ENCODE results near the gene LGALS9. TPM values are rescaled to one million over a fixed set of nuclear protein-coding genes. Genes with fewer than 3 reads are reported as not detected.
"Not testable (repeated sequence)": the region's sequence is repeated elsewhere in the genome, so short reads cannot be mapped to it uniquely, and the experiment has no call there.

LGALS9 gene
- total RNA-seq, 1 experiment from 2014 or later, result 3.0 TPM

DNA sequence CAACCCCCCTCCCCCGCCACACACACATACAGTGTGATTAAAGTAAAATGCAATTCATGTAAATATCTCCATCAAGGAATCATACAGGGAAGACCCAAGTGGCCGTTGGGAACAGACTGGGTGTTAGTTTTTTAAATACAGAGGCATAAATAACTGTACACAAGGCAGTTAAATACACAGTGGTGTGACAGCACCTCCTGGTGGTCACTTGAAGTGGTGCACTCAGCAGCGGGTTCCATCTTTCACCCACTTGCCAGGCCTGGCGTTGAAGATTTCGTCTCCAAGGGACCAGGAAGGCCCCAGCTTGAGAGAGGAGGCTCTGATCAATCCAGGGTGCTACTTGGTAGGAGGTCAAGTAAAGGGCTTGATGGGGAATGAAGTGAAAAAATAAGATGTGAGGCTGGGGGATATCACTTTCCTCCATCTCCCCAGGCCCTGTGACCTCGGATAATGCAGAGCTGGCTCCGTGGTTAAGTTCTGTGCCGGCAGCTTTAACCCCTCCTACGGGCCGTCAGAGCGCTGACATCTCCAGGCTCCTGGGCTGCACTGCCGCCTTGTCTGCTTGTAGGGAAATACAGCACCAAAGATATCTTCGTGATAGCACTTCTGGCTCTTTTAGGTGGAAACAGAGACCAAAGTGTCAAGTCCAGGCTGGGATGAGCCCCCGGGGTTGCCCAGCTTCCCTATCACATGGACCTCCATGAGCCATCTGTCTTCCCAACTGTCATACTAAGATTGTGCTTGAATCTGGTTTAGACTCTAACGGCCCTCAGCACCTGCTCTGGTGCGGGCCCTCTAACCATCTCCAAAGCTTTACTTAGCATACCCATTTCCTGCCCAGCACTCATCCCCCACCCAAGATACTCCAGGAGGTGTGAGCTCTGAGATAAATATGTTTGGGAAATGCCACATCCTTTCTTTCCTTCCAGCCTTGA lies 20.7 kb downstream of the LGALS9 start:
- H3K36me3 Mint-ChIP-seq (ENCODE audit: insufficient read depth, unreplicated experiment), result no peaks in the 10 kb centered on the region
- H3K4me3 Mint-ChIP-seq (ENCODE audit: unreplicated experiment), result no peak overlapping the region
- no peaks in the 10 kb centered on the region for H3K9me3 ChIP-seq
- no TSS peak for BruUV-seq (replicated peaks)
- POLR2A ChIA-PET, result no interaction called here
- H3K27me3 ChIP-seq (replicated peaks; ENCODE audit: control insufficient read depth, insufficient read depth, low read length), result no peaks in the 10 kb centered on the region
- no peaks in the 10 kb centered on the region for H3K27me3 Mint-ChIP-seq (ENCODE audit: insufficient read depth, unreplicated experiment)
- no peaks in the 10 kb centered on the region for H3K4me1 ChIP-seq
- H3K9me3 Mint-ChIP-seq (ENCODE audit: unreplicated experiment), result no peaks in the 10 kb centered on the region
- peak; percentile 74 to 83 for DNase-seq
- TF ChIP-seq, protein P1, sequence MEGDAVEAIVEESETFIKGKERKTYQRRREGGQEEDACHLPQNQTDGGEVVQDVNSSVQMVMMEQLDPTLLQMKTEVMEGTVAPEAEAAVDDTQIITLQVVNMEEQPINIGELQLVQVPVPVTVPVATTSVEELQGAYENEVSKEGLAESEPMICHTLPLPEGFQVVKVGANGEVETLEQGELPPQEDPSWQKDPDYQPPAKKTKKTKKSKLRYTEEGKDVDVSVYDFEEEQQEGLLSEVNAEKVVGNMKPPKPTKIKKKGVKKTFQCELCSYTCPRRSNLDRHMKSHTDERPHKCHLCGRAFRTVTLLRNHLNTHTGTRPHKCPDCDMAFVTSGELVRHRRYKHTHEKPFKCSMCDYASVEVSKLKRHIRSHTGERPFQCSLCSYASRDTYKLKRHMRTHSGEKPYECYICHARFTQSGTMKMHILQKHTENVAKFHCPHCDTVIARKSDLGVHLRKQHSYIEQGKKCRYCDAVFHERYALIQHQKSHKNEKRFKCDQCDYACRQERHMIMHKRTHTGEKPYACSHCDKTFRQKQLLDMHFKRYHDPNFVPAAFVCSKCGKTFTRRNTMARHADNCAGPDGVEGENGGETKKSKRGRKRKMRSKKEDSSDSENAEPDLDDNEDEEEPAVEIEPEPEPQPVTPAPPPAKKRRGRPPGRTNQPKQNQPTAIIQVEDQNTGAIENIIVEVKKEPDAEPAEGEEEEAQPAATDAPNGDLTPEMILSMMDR (IDR thresholded peaks at IDR 0.05; ENCODE audit: insufficient read depth in 1 of 2, low read depth in 1 of 2, low read length in 1 of 2, severe bottlenecking in 1 of 2, unreplicated experiment in 1 of 2), result peak; percentile 85 to 98
- H3K36me3 ChIP-seq (ENCODE audit: control insufficient read depth, insufficient read depth, low read length), result no peaks in the 10 kb centered on the region
- H3K4me1 Mint-ChIP-seq (ENCODE audit: low read depth, unreplicated experiment), result peaks cover 8% of the 10 kb centered on the region
- H3K27ac Mint-ChIP-seq (ENCODE audit: unreplicated experiment), result no peak overlapping the region
- intact Hi-C loops (cut with micrococcal nuclease; ENCODE audit: unreplicated experiment), result loop anchor here (1.0 to 5.0 kb wide), 3 partner anchors 42 to 216 kb away; no protein-coding TSS in a partner anchor
- H3K4me3 ChIP-seq (ENCODE audit: low read depth, low read length), result no peak overlapping the region
- CTCF ChIA-PET, result interaction anchor here (0.6 to 5.1 kb wide), 15 partner anchors 10 to 290 kb away, joined by 3 to 34 read pairs (median 4); no protein-coding TSS in a partner anchor

DNA sequence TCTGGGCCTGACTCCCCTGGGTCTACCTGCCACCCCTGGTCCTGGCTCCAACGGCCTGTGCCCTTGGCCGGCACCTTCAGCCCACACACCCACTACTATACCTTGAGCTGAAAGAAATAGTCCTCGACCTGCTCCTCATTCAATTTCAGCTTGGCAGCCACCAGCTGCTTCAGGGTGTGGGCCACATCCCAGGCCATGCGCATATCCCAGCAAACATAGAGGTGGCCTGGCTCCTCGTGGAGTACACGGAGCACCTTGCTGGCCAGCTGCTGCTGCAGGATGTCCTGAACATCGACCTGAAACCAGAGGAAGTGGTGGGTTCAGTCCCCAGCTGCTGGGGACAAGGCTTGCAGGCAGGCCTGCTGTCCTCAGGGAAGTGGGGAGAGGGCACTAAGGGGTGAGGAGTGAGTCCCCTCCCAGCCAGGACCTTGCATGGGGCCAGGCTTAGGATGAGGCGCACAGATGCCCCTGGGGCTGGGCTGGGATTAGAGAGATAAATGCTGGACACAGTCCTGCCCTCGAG lies 22.5 kb downstream of the LGALS9 start:
- BruUV-seq (replicated peaks); H3K9me3 ChIP-seq; H3K9me3 Mint-ChIP-seq (ENCODE audit: unreplicated experiment); H3K36me3 Mint-ChIP-seq (ENCODE audit: insufficient read depth, unreplicated experiment); H3K27ac Mint-ChIP-seq (ENCODE audit: unreplicated experiment); H3K27me3 ChIP-seq (replicated peaks; ENCODE audit: control insufficient read depth, insufficient read depth, low read length); H3K27me3 Mint-ChIP-seq (ENCODE audit: insufficient read depth, unreplicated experiment); H3K4me1 Mint-ChIP-seq (ENCODE audit: low read depth, unreplicated experiment); H3K4me3 ChIP-seq (ENCODE audit: low read depth, low read length); H3K36me3 ChIP-seq (ENCODE audit: control insufficient read depth, insufficient read depth, low read length); H3K4me1 ChIP-seq; H3K4me3 Mint-ChIP-seq (ENCODE audit: unreplicated experiment); DNase-seq; POLR2A ChIA-PET: not testable (repeated sequence)
- intact Hi-C loops (cut with micrococcal nuclease; ENCODE audit: unreplicated experiment), result loop anchor here (5.0 kb wide), 1 partner anchor 214 kb away; no protein-coding TSS in a partner anchor
- CTCF ChIA-PET, result interaction anchor here (0.6 to 5.1 kb wide), 11 partner anchors 11 to 598 kb away, joined by 3 to 167 read pairs (median 5); no protein-coding TSS in a partner anchor

DNA sequence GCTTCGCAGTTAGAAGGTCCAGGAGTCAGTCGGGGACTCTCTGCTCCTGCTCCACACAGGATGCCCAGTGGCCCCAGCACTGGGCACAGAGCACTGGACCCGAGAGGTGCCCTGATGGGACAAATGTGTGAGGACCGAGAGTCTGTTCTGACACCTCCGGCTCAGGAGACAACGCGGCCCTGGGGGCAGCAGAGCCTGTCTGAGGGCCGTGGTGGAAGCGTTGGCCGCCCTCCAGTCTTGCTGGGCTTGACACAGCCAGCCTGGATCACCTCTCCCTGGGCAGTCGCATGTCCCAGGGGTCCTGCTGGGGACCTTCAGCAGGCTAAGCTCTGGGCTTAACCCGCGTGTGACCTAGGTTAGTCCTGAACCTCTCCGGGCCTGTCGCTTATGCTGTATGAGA lies 23.1 kb downstream of the LGALS9 start:
- H3K4me1 ChIP-seq, result no peaks in the 10 kb centered on the region
- H3K4me3 Mint-ChIP-seq (ENCODE audit: unreplicated experiment), result no peak overlapping the region
- TF ChIP-seq, protein P1 (IDR thresholded peaks at IDR 0.05; ENCODE audit: insufficient read depth in 1 of 2, low read depth in 1 of 2, low read length in 1 of 2, severe bottlenecking in 1 of 2, unreplicated experiment in 1 of 2), result no peak
- H3K9me3 ChIP-seq, result no peaks in the 10 kb centered on the region
- intact Hi-C loops (cut with micrococcal nuclease; ENCODE audit: unreplicated experiment), result loop anchor here (1.0 to 5.0 kb wide), 3 partner anchors 102 to 226 kb away; no protein-coding TSS in a partner anchor
- H3K4me3 ChIP-seq (ENCODE audit: low read depth, low read length), result no peak overlapping the region
- peaks cover 2% of the 10 kb centered on the region for H3K27me3 Mint-ChIP-seq (ENCODE audit: insufficient read depth, unreplicated experiment)
- CTCF ChIA-PET, result interaction anchor here (0.7 to 4.8 kb wide), 30 partner anchors 10 to 597 kb away, joined by 3 to 167 read pairs (median 5); partner anchors contain the start of gene LYRM9
- DNase-seq, result no peak
- peaks cover 8% of the 10 kb centered on the region for H3K4me1 Mint-ChIP-seq (ENCODE audit: low read depth, unreplicated experiment)
- no peaks in the 10 kb centered on the region for H3K36me3 Mint-ChIP-seq (ENCODE audit: insufficient read depth, unreplicated experiment)
- H3K9me3 Mint-ChIP-seq (ENCODE audit: unreplicated experiment), result no peaks in the 10 kb centered on the region
- H3K27ac Mint-ChIP-seq (ENCODE audit: unreplicated experiment), result no peak overlapping the region
- H3K36me3 ChIP-seq (ENCODE audit: control insufficient read depth, insufficient read depth, low read length), result no peaks in the 10 kb centered on the region
- no TSS peak for BruUV-seq (replicated peaks)
- no peaks in the 10 kb centered on the region for H3K27me3 ChIP-seq (replicated peaks; ENCODE audit: control insufficient read depth, insufficient read depth, low read length)
- POLR2A ChIA-PET, result no interaction called here

Data from Caco-2 (cell line).